K562 (cell line): ENCODE data around the gene KRTAP6-1. TPM values are rescaled to one million over a fixed set of nuclear protein-coding genes. Genes with fewer than 3 reads are reported as not detected.

Experiments used
- ELF1 ChIP-seq: fragments of 200-800 bp; sonication (Bioruptor generic); IDR thresholded peaks from 2 replicates; pipeline ENCODE4 v1.6.1; 2016; ENCODE audit warnings: missing genetic modification characterization, missing compliant biosample characterization
- EWSR1 ChIP-seq: fragments of 450-650 bp; IDR thresholded peaks from 2 replicates; pipeline ENCODE4 v1.6.1; 2018; ENCODE audit warnings: borderline replicate concordance, mild to moderate bottlenecking, low read depth, moderate library complexity; ENCODE audit not compliant: partially characterized antibody
- MCM5 ChIP-seq: fragments of 450-650 bp; IDR thresholded peaks from 2 replicates; pipeline ENCODE4 v1.6.1; 2016; ENCODE audit warnings: low read depth
- MTA1 ChIP-seq: fragments of 450-650 bp; IDR thresholded peaks from 2 replicates; pipeline ENCODE4 v1.6.1; 2017; ENCODE audit warnings: borderline replicate concordance
- RFX7 ChIP-seq: fragments of 250-450 bp; sonication (Bioruptor Pico); IDR thresholded peaks from 2 replicates; pipeline ENCODE4 v1.5.1; 2021; ENCODE audit warnings: mild to moderate bottlenecking
- RREB1 ChIP-seq: fragments of 250-450 bp; sonication (Bioruptor Pico); IDR thresholded peaks from 2 replicates; pipeline ENCODE4 v1.4.0; 2020
- SMAD3 ChIP-seq: fragments of 450-650 bp; formaldehyde crosslinking; conservative IDR thresholded peaks from 2 replicates; pipeline ENCODE4 v1.4.0; 2020; ENCODE audit warnings: mild to moderate bottlenecking
- STAG1 ChIP-seq: sonication (generic); formaldehyde crosslinking; IDR thresholded peaks from 2 replicates; pipeline ENCODE4 v1.5.0; 2020; ENCODE audit warnings: missing genetic modification reagents, borderline replicate concordance
- TCF3 ChIP-seq: sonication (generic); formaldehyde crosslinking; IDR thresholded peaks from 2 replicates; pipeline ENCODE4 v1.4.0; 2020; ENCODE audit warnings: mild to moderate bottlenecking, missing genetic modification reagents
- polyA plus RNA-seq, 8 experiments: library from polyadenylated mRNA; depleted of rRNA in 4 of 8; stranded (reverse) in 5 of 8; unstranded in 3 of 8; fragments of >200 nt; fragmentation: Nextera tagmentation in 2 of 8; fragmentation: Illumina TruSeq in 1 of 8; extraction: Ambion mirVana in 2 of 8; extraction: Trizol in 1 of 8; gene quantifications; 2 replicates each; pipeline versions ENCODE4 v1.2.1 to v1.2.3, GENCODE V29; 2011 to 2014; ENCODE audit warnings: inconsistent platforms in 1 of 8, missing spikeins in 1 of 8
- total RNA-seq, 7 experiments: library from RNA; depleted of rRNA in 6 of 7; stranded (reverse); fragments of >200 nt in 6 of 7; fragmentation: Illumina TruSeq in 2 of 7; extraction: Trizol in 2 of 7; gene quantifications; 2 replicates each; pipeline versions ENCODE4 v1.2.1 to v1.2.3, GENCODE V29; 2011 to 2021; ENCODE audit warnings: low replicate concordance in 1 of 7

The KRTAP6-1 gene
- total and polyA plus RNA-seq, 9 of the 15 experiments (the other 6 are each of a cell fraction or from before 2014, with no cell fraction given), result not detected

- TF ChIP-seq RREB1 (CRISPR knock-in tag) (no peak), MCM5 (no peak), RFX7 (CRISPR knock-in tag) (no peak), TCF3 (no peak), ELF1 (no peak), STAG1 (no peak), EWSR1 (no peak), SMAD3 (CRISPR knock-in tag) (no peak), MTA1 (no peak)
- TF ChIP-seq, all 486 proteins: peak for 0
These were observed at the start of gene KRTAP6-1 (continued) for GRCh38 chr21:30613836-30614235.
